Lower leg skin (tissue), 3 donors: Measurements from ENCODE around the gene MAPK8IP3.

Experiments
- POLR2A ChIP-seq, 2 donors: fragments of 450-650 bp; IDR thresholded peaks; one replicate each; pipeline ENCODE4 v1.6.1; 2016 to 2017; ENCODE audit warnings: antibody characterized with exemption in 2 of 2, mild to moderate bottlenecking in 1 of 2, moderate library complexity in 1 of 2
- TF ChIP-seq, protein P1 (sequence below), 3 donors: fragments of 450-650 bp; IDR thresholded peaks; one replicate each; pipeline ENCODE4 v1.5.1; 2016; ENCODE audit warnings: antibody characterized with exemption in 3 of 3, mild to moderate bottlenecking in 3 of 3, moderate library complexity in 2 of 3

- TF ChIP-seq, protein P1, sequence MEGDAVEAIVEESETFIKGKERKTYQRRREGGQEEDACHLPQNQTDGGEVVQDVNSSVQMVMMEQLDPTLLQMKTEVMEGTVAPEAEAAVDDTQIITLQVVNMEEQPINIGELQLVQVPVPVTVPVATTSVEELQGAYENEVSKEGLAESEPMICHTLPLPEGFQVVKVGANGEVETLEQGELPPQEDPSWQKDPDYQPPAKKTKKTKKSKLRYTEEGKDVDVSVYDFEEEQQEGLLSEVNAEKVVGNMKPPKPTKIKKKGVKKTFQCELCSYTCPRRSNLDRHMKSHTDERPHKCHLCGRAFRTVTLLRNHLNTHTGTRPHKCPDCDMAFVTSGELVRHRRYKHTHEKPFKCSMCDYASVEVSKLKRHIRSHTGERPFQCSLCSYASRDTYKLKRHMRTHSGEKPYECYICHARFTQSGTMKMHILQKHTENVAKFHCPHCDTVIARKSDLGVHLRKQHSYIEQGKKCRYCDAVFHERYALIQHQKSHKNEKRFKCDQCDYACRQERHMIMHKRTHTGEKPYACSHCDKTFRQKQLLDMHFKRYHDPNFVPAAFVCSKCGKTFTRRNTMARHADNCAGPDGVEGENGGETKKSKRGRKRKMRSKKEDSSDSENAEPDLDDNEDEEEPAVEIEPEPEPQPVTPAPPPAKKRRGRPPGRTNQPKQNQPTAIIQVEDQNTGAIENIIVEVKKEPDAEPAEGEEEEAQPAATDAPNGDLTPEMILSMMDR (IDR thresholded peaks at IDR 0.05) = no peak
- no peak for TF ChIP-seq POLR2A (IDR thresholded peaks at IDR 0.05)
These were observed 89.1 kb downstream of the MAPK8IP3 start for GRCh38 chr16:1794908-1795666.
